ENCODE measurements around the gene PGM5.

Gene PGM5

GRCh38 chr9:68506551-68506950 lies 150.1 kb downstream of the PGM5 start:
- peaks cover 0 to 2% of the 10 kb centered on the region in 2 donors for H3K36me3 ChIP-seq (ENCODE audit: control insufficient read depth in 1 of 2, insufficient read depth in 2 of 2, low read length in 2 of 2)
- H3K9me3 ChIP-seq (ENCODE audit: control insufficient read depth in 1 of 2, low read length in 2 of 2), result no peaks in the 10 kb centered on the region
- peaks cover 0 to 6% of the 10 kb centered on the region in 2 donors for H3K4me1 ChIP-seq (ENCODE audit: control insufficient read depth in 1 of 2, insufficient read depth in 2 of 2, low read length in 2 of 2)
- no peaks in the 10 kb centered on the region for H3K27me3 ChIP-seq (ENCODE audit: control insufficient read depth in 1 of 2, insufficient read depth in 2 of 2, low read length in 2 of 2)
- no peak overlapping the region for H3K9ac ChIP-seq (ENCODE audit: low read depth in 1 of 2, low read length in 2 of 2)
- H3K4me3 ChIP-seq (ENCODE audit: low read depth in 1 of 2, low read length in 2 of 2), result no peak overlapping the region
- H3K27ac ChIP-seq (ENCODE audit: low read depth, low read length), result no peak overlapping the region

GRCh38 chr9:68507130-68507805 lies 150.9 kb downstream of the PGM5 start:
- H3K36me3 ChIP-seq (ENCODE audit: control insufficient read depth in 1 of 2, insufficient read depth in 2 of 2, low read length in 2 of 2), result peaks cover 0 to 2% of the 10 kb centered on the region in 2 donors
- H3K4me1 ChIP-seq (ENCODE audit: control insufficient read depth in 1 of 2, insufficient read depth in 2 of 2, low read length in 2 of 2), result peaks cover 0 to 6% of the 10 kb centered on the region in 2 donors
- H3K27me3 ChIP-seq (ENCODE audit: control insufficient read depth in 1 of 2, insufficient read depth in 2 of 2, low read length in 2 of 2), result no peaks in the 10 kb centered on the region
- H3K9me3 ChIP-seq (ENCODE audit: control insufficient read depth in 1 of 2, low read length in 2 of 2), result no peaks in the 10 kb centered on the region
- no peak overlapping the region for H3K27ac ChIP-seq (ENCODE audit: low read depth, low read length)
- H3K9ac ChIP-seq (ENCODE audit: low read depth in 1 of 2, low read length in 2 of 2), result no peak overlapping the region
- no peak overlapping the region for H3K4me3 ChIP-seq (ENCODE audit: low read depth in 1 of 2, low read length in 2 of 2)

- no peaks in the 10 kb centered on the region for H3K9me3 ChIP-seq (ENCODE audit: control insufficient read depth in 1 of 2, low read length in 2 of 2)
- no peaks in the 10 kb centered on the region for H3K27me3 ChIP-seq (ENCODE audit: control insufficient read depth in 1 of 2, insufficient read depth in 2 of 2, low read length in 2 of 2)
- H3K9ac ChIP-seq (ENCODE audit: low read depth in 1 of 2, low read length in 2 of 2), result no peak overlapping the region
- peaks cover 0 to 6% of the 10 kb centered on the region in 2 donors for H3K4me1 ChIP-seq (ENCODE audit: control insufficient read depth in 1 of 2, insufficient read depth in 2 of 2, low read length in 2 of 2)
- peaks cover 0 to 2% of the 10 kb centered on the region in 2 donors for H3K36me3 ChIP-seq (ENCODE audit: control insufficient read depth in 1 of 2, insufficient read depth in 2 of 2, low read length in 2 of 2)
- no peak overlapping the region for H3K27ac ChIP-seq (ENCODE audit: low read depth, low read length)
- no peak overlapping the region for H3K4me3 ChIP-seq (ENCODE audit: low read depth in 1 of 2, low read length in 2 of 2)
Observed at GRCh38 chr9:68507806-68508145, 151.4 kb downstream of the PGM5 start.

GRCh38 chr9:68508547-68508946 lies 152.1 kb downstream of the PGM5 start:
- no peak overlapping the region for H3K27ac ChIP-seq (ENCODE audit: low read depth, low read length)
- peaks cover 0 to 2% of the 10 kb centered on the region in 2 donors for H3K36me3 ChIP-seq (ENCODE audit: control insufficient read depth in 1 of 2, insufficient read depth in 2 of 2, low read length in 2 of 2)
- H3K9ac ChIP-seq (ENCODE audit: low read depth in 1 of 2, low read length in 2 of 2), result no peak overlapping the region
- no peaks in the 10 kb centered on the region for H3K27me3 ChIP-seq (ENCODE audit: control insufficient read depth in 1 of 2, insufficient read depth in 2 of 2, low read length in 2 of 2)
- H3K4me1 ChIP-seq (ENCODE audit: control insufficient read depth in 1 of 2, insufficient read depth in 2 of 2, low read length in 2 of 2), result peaks cover 0 to 6% of the 10 kb centered on the region in 2 donors
- no peak overlapping the region for H3K4me3 ChIP-seq (ENCODE audit: low read depth in 1 of 2, low read length in 2 of 2)
- no peaks in the 10 kb centered on the region for H3K9me3 ChIP-seq (ENCODE audit: control insufficient read depth in 1 of 2, low read length in 2 of 2)

GRCh38 chr9:68509689-68510088 lies 153.3 kb downstream of the PGM5 start:
- Histone ChIP-seq H3K9ac (ENCODE audit: low read depth in 1 of 2, low read length in 2 of 2) (no peak overlapping the region), H3K27ac (ENCODE audit: low read depth, low read length) (no peak overlapping the region), H3K4me1 (ENCODE audit: control insufficient read depth in 1 of 2, insufficient read depth in 2 of 2, low read length in 2 of 2) (peaks cover 0 to 6% of the 10 kb centered on the region in 2 donors), H3K36me3 (ENCODE audit: control insufficient read depth in 1 of 2, insufficient read depth in 2 of 2, low read length in 2 of 2) (peaks cover 0 to 2% of the 10 kb centered on the region in 2 donors), H3K27me3 (ENCODE audit: control insufficient read depth in 1 of 2, insufficient read depth in 2 of 2, low read length in 2 of 2) (no peaks in the 10 kb centered on the region), H3K4me3 (ENCODE audit: low read depth in 1 of 2, low read length in 2 of 2) (no peak overlapping the region), H3K9me3 (ENCODE audit: control insufficient read depth in 1 of 2, low read length in 2 of 2) (no peaks in the 10 kb centered on the region)

GRCh38 chr9:68513385-68513784 lies 157.0 kb downstream of the PGM5 start:
- Histone ChIP-seq H3K4me1 (ENCODE audit: control insufficient read depth in 1 of 2, insufficient read depth in 2 of 2, low read length in 2 of 2) (peaks cover 7% of the 10 kb centered on the region in 2 donors), H3K4me3 (ENCODE audit: low read depth in 1 of 2, low read length in 2 of 2) (no peak overlapping the region), H3K9ac (ENCODE audit: low read depth in 1 of 2, low read length in 2 of 2) (no peak overlapping the region), H3K9me3 (ENCODE audit: control insufficient read depth in 1 of 2, low read length in 2 of 2) (no peaks in the 10 kb centered on the region), H3K36me3 (ENCODE audit: control insufficient read depth in 1 of 2, insufficient read depth in 2 of 2, low read length in 2 of 2) (peaks cover 0 to 2% of the 10 kb centered on the region in 2 donors), H3K27ac (ENCODE audit: low read depth, low read length) (no peak overlapping the region), H3K27me3 (ENCODE audit: control insufficient read depth in 1 of 2, insufficient read depth in 2 of 2, low read length in 2 of 2) (no peaks in the 10 kb centered on the region)

GRCh38 chr9:68513981-68514380 lies 157.6 kb downstream of the PGM5 start:
- H3K27ac ChIP-seq (ENCODE audit: low read depth, low read length), result no peak overlapping the region

GRCh38 chr9:68515326-68516017 lies 159.1 kb downstream of the PGM5 start:
- Histone ChIP-seq H3K9ac (ENCODE audit: low read depth in 1 of 2, low read length in 2 of 2) (no peak overlapping the region), H3K27ac (ENCODE audit: low read depth, low read length) (no peak overlapping the region), H3K4me1 (ENCODE audit: control insufficient read depth in 1 of 2, insufficient read depth in 2 of 2, low read length in 2 of 2) (peaks cover 7% of the 10 kb centered on the region in 2 donors), H3K9me3 (ENCODE audit: control insufficient read depth in 1 of 2, low read length in 2 of 2) (no peaks in the 10 kb centered on the region), H3K36me3 (ENCODE audit: control insufficient read depth in 1 of 2, insufficient read depth in 2 of 2, low read length in 2 of 2) (no peaks in the 10 kb centered on the region), H3K27me3 (ENCODE audit: control insufficient read depth in 1 of 2, insufficient read depth in 2 of 2, low read length in 2 of 2) (no peaks in the 10 kb centered on the region), H3K4me3 (ENCODE audit: low read depth in 1 of 2, low read length in 2 of 2) (no peak overlapping the region)

More at GRCh38 chr9:68513981-68514380, 157.6 kb downstream of the PGM5 start:
- Histone ChIP-seq H3K9ac (ENCODE audit: low read depth in 1 of 2, low read length in 2 of 2) (no peak overlapping the region), H3K4me3 (ENCODE audit: low read depth in 1 of 2, low read length in 2 of 2) (no peak overlapping the region), H3K9me3 (ENCODE audit: control insufficient read depth in 1 of 2, low read length in 2 of 2) (no peaks in the 10 kb centered on the region), H3K4me1 (ENCODE audit: control insufficient read depth in 1 of 2, insufficient read depth in 2 of 2, low read length in 2 of 2) (peaks cover 7% of the 10 kb centered on the region in 2 donors), H3K36me3 (ENCODE audit: control insufficient read depth in 1 of 2, insufficient read depth in 2 of 2, low read length in 2 of 2) (no peaks in the 10 kb centered on the region), H3K27me3 (ENCODE audit: control insufficient read depth in 1 of 2, insufficient read depth in 2 of 2, low read length in 2 of 2) (no peaks in the 10 kb centered on the region)

- H3K36me3 ChIP-seq (ENCODE audit: control insufficient read depth in 1 of 2, insufficient read depth in 2 of 2, low read length in 2 of 2), result no peaks in the 10 kb centered on the region
- H3K9ac ChIP-seq (ENCODE audit: low read depth in 1 of 2, low read length in 2 of 2), result no peak overlapping the region
Observed at GRCh38 chr9:68522131-68522530, 165.7 kb downstream of the PGM5 start.

GRCh38 chr9:68522954-68523353 lies 166.5 kb downstream of the PGM5 start:
- no peaks in the 10 kb centered on the region for H3K9me3 ChIP-seq (ENCODE audit: control insufficient read depth in 1 of 2, low read length in 2 of 2)
- no peaks in the 10 kb centered on the region for H3K36me3 ChIP-seq (ENCODE audit: control insufficient read depth in 1 of 2, insufficient read depth in 2 of 2, low read length in 2 of 2)
- no peak overlapping the region for H3K9ac ChIP-seq (ENCODE audit: low read depth in 1 of 2, low read length in 2 of 2)
- H3K4me3 ChIP-seq (ENCODE audit: low read depth in 1 of 2, low read length in 2 of 2), result no peak overlapping the region
- no peak overlapping the region for H3K27ac ChIP-seq (ENCODE audit: low read depth, low read length)
- no peaks in the 10 kb centered on the region for H3K27me3 ChIP-seq (ENCODE audit: control insufficient read depth in 1 of 2, insufficient read depth in 2 of 2, low read length in 2 of 2)
- H3K4me1 ChIP-seq (ENCODE audit: control insufficient read depth in 1 of 2, insufficient read depth in 2 of 2, low read length in 2 of 2), result no peaks in the 10 kb centered on the region

More at GRCh38 chr9:68522131-68522530, 165.7 kb downstream of the PGM5 start:
- H3K27ac ChIP-seq (ENCODE audit: low read depth, low read length), result no peak overlapping the region
- no peaks in the 10 kb centered on the region for H3K9me3 ChIP-seq (ENCODE audit: control insufficient read depth in 1 of 2, low read length in 2 of 2)
- no peaks in the 10 kb centered on the region for H3K27me3 ChIP-seq (ENCODE audit: control insufficient read depth in 1 of 2, insufficient read depth in 2 of 2, low read length in 2 of 2)
- H3K4me1 ChIP-seq (ENCODE audit: control insufficient read depth in 1 of 2, insufficient read depth in 2 of 2, low read length in 2 of 2), result no peaks in the 10 kb centered on the region
- H3K4me3 ChIP-seq (ENCODE audit: low read depth in 1 of 2, low read length in 2 of 2), result no peak overlapping the region

Data from duodenal mucosa (tissue), 2 donors.